H1 (cell line): Measurements from ENCODE around the gene ZNF367. TPM values are rescaled to one million over a fixed set of nuclear protein-coding genes. Genes with fewer than 3 reads are reported as not detected.

Source experiments
- CTCF ChIA-PET: fragments of 300-600 bp; sonication (Branson Sonifier 250); formaldehyde crosslinking; loops from one replicate; lab custom pipeline; 2021; ENCODE audit not compliant: partially characterized antibody; lab: Charles Lee
- POLR2A ChIA-PET: fragments of 300-600 bp; sonication (Branson Sonifier 250); formaldehyde crosslinking; loops from one replicate; lab custom pipeline; 2021; ENCODE audit warnings: inconsistent platforms; ENCODE audit not compliant: partially characterized antibody; lab: Charles Lee
- DNase-seq, 2 experiments: peaks; one replicate each; pipeline versions ENCODE4 v3.0.0 to v3.0.0-alpha.2; 2010 to 2022; ENCODE audit warnings: low spot score in 2 of 2, low read depth in 1 of 2, mixed read lengths in 1 of 2
- FAIRE-seq: peaks from 2 replicates; lab custom pipeline; 2011; peaks lifted over from hg19 to GRCh38; lab: Jason Lieb, UNC
- H2AFZ ChIP-seq: 2 replicates; pipeline ENCODE4 v1.8.1; 2012; ENCODE audit warnings: low read length, inconsistent platforms
- H2AK5ac ChIP-seq: 2 replicates; pipeline ENCODE4 v1.6.1; 2013; ENCODE audit warnings: low read depth, low read length
- H2BK120ac ChIP-seq: replicated peaks from 2 replicates; pipeline ENCODE3; 2013; ENCODE audit warnings: low read depth, low read length, inconsistent platforms
- H2BK12ac ChIP-seq: 2 replicates; pipeline ENCODE4 v1.6.1; 2013; ENCODE audit warnings: low read depth, low read length
- H2BK15ac ChIP-seq: 2 replicates; pipeline ENCODE4 v1.6.1; 2013; ENCODE audit warnings: low read length
- H2BK20ac ChIP-seq: 2 replicates; pipeline ENCODE4 v1.6.1; 2013; ENCODE audit warnings: low read length
- H2BK5ac ChIP-seq: 2 replicates; pipeline ENCODE4 v1.6.1; 2013; ENCODE audit warnings: low read depth, low read length
- H3K14ac ChIP-seq: 2 replicates; pipeline ENCODE4 v1.6.1; 2013; ENCODE audit warnings: inconsistent platforms; ENCODE audit not compliant: insufficient read length
- H3K18ac ChIP-seq: 2 replicates; pipeline ENCODE4 v1.6.1; 2013; ENCODE audit warnings: low read length; ENCODE audit errors: extremely low read depth
- H3K23ac ChIP-seq: 2 replicates; pipeline ENCODE4 v1.6.1; 2013; ENCODE audit warnings: inconsistent platforms; ENCODE audit not compliant: insufficient read length
- H3K23me2 ChIP-seq: 2 replicates; pipeline ENCODE4 v1.6.1; 2013; ENCODE audit warnings: low read depth, low read length
- H3K27ac ChIP-seq: 2 replicates; pipeline ENCODE4 v1.6.1; 2011; ENCODE audit warnings: low read depth, low read length, inconsistent platforms
- H3K27me3 ChIP-seq, 4 experiments: replicated peaks in 1 of 4; 1 replicate in 1 of 4; 2 replicates in 3 of 4; pipeline versions ENCODE4 v1.6.1 to v1.8.1; 2011 to 2013; ENCODE audit warnings: low read length in 3 of 4, mild to moderate bottlenecking in 3 of 4, inconsistent platforms in 2 of 4, mixed read lengths in 2 of 4, moderate library complexity in 1 of 4; ENCODE audit not compliant: control insufficient read depth in 3 of 4, insufficient read depth in 3 of 4; ENCODE audit errors: extremely low read depth in 1 of 4
- H3K36me3 ChIP-seq, 4 experiments: 2 replicates each; pipeline versions ENCODE4 v1.6.1 to v1.8.1; 2011 to 2013; ENCODE audit warnings: mild to moderate bottlenecking in 4 of 4, low read length in 3 of 4, moderate library complexity in 2 of 4, control low read depth in 1 of 4, inconsistent platforms in 1 of 4; ENCODE audit not compliant: insufficient read depth in 4 of 4, control insufficient read depth in 2 of 4
- H3K4ac ChIP-seq: replicated peaks from 2 replicates; pipeline ENCODE3; 2013; ENCODE audit warnings: low read length, low read depth, mixed read lengths, inconsistent platforms; ENCODE audit not compliant: insufficient read length
- H3K4me1 ChIP-seq, 4 experiments: replicated peaks in 1 of 4; 1 replicate in 1 of 4; 2 replicates in 3 of 4; pipeline versions ENCODE4 v1.6.1 to v1.8.1; 2011 to 2013; ENCODE audit warnings: low read length in 3 of 4, inconsistent platforms in 2 of 4, mixed read lengths in 1 of 4; ENCODE audit not compliant: insufficient read depth in 4 of 4, control insufficient read depth in 3 of 4
- H3K4me2 ChIP-seq, 2 experiments: 2 replicates each; pipeline versions ENCODE4 v1.6.1 to v1.8.1; 2011 to 2013; ENCODE audit warnings: low read depth in 2 of 2, low read length in 2 of 2, control low read depth in 1 of 2, inconsistent platforms in 1 of 2, mild to moderate bottlenecking in 1 of 2; ENCODE audit not compliant: insufficient read depth in 1 of 2
- H3K4me3 ChIP-seq, 4 experiments: fragments of 200-600, 300-600 bp in 1 of 4; sonication (generic), shearing (Covaris generic), sonication (Bioruptor Twin) in 1 of 4; 2 replicates each; pipeline versions ENCODE4 v1.5.1 to v1.8.1; 2011 to 2016; ENCODE audit warnings: low read length in 4 of 4, low read depth in 3 of 4, control low read depth in 2 of 4, inconsistent platforms in 2 of 4, mild to moderate bottlenecking in 2 of 4, mixed read lengths in 1 of 4, moderate library complexity in 1 of 4; ENCODE audit not compliant: insufficient read depth in 2 of 4; ENCODE audit errors: extremely low read depth in 1 of 4
- H3K56ac ChIP-seq: replicated peaks from 2 replicates; pipeline ENCODE3; 2013; ENCODE audit warnings: low read depth, mild to moderate bottlenecking, mixed read lengths, low read length, inconsistent platforms; ENCODE audit not compliant: insufficient read length
- H3K79me1 ChIP-seq: 2 replicates; pipeline ENCODE4 v1.6.1; 2013; ENCODE audit warnings: low read depth, low read length, control low read depth
- H3K79me2 ChIP-seq, 2 experiments: 2 replicates each; pipeline versions ENCODE4 v1.6.1 to v1.8.1; 2012 to 2013; ENCODE audit warnings: low read length in 2 of 2, mild to moderate bottlenecking in 2 of 2, inconsistent platforms in 1 of 2; ENCODE audit not compliant: insufficient read depth in 2 of 2, control insufficient read depth in 1 of 2
- H3K9ac ChIP-seq, 4 experiments: replicated peaks in 1 of 4; 1 replicate in 1 of 4; 2 replicates in 3 of 4; pipeline versions ENCODE4 v1.6.1 to v1.8.1; 2011 to 2013; ENCODE audit warnings: low read depth in 3 of 4, low read length in 3 of 4, control low read depth in 2 of 4, mild to moderate bottlenecking in 2 of 4, moderate library complexity in 2 of 4, inconsistent platforms in 1 of 4; ENCODE audit errors: extremely low read depth in 1 of 4
- H3K9me3 ChIP-seq, 2 experiments: 2 replicates each; pipeline versions ENCODE4 v1.6.1 to v1.8.1; 2012 to 2013; ENCODE audit warnings: mild to moderate bottlenecking in 2 of 2, moderate library complexity in 2 of 2, control low read depth in 1 of 2, inconsistent platforms in 1 of 2, low read depth in 1 of 2, low read length in 1 of 2, mixed read lengths in 1 of 2; ENCODE audit not compliant: insufficient read depth in 2 of 2
- H4K20me1 ChIP-seq, 2 experiments: replicated peaks in 1 of 2; 2 replicates each; pipeline versions ENCODE3 to v1.8.1; 2011 to 2013; ENCODE audit warnings: inconsistent platforms in 2 of 2, low read length in 2 of 2, mild to moderate bottlenecking in 1 of 2; ENCODE audit not compliant: insufficient read depth in 2 of 2, control insufficient read depth in 1 of 2
- H4K5ac ChIP-seq: 2 replicates; pipeline ENCODE4 v1.6.1; 2013; ENCODE audit warnings: low read length, low read depth, mixed read lengths, inconsistent platforms; ENCODE audit not compliant: insufficient read length
- H4K8ac ChIP-seq: 2 replicates; pipeline ENCODE4 v1.8.0; 2013; ENCODE audit warnings: mild to moderate bottlenecking, moderate library complexity, low read length, inconsistent platforms; ENCODE audit not compliant: insufficient read depth; ENCODE audit errors: extremely low read depth
- H4K91ac ChIP-seq: replicated peaks from 2 replicates; pipeline ENCODE3; 2013; ENCODE audit warnings: low read length, mixed read lengths, inconsistent platforms; ENCODE audit not compliant: insufficient read length
- CEBPB ChIP-seq: IDR thresholded peaks from 2 replicates; pipeline ENCODE4 v1.6.1; 2012; ENCODE audit warnings: low read depth, low read length
- SIRT6 ChIP-seq: IDR thresholded peaks from one replicate; pipeline ENCODE4 v1.7.1; 2012; ENCODE audit warnings: low read length, inconsistent platforms
- WGBS, 2 experiments: shearing (Covaris generic) in 1 of 2; methylation state at CpG; one replicate each; pipeline versions ENCODE4 v1.1.6 to v1.1.7; 2013 to 2015; ENCODE audit warnings: low lambda C conversion rate in 2 of 2, mixed read lengths in 2 of 2, inconsistent platforms in 1 of 2, low coverage in 1 of 2, missing lambda C conversion rate in 1 of 2; ENCODE audit not compliant: insufficient replicate concordance in 2 of 2, insufficient coverage in 1 of 2, insufficient read length in 1 of 2; ENCODE audit errors: extremely low coverage in 1 of 2, missing lambda C conversion rate in 1 of 2; 5-methylcytosine and 5-hydroxymethylcytosine counted together
- polyA plus RNA-seq, 7 experiments: library from polyadenylated mRNA; depleted of rRNA in 3 of 7; stranded (reverse) in 5 of 7; unstranded in 2 of 7; fragments of >200 nt in 5 of 7; fragments of 200-250 nt in 2 of 7; gene quantifications; 1 replicate in 5 of 7; 2 replicates in 1 of 7; 4 replicates in 1 of 7; pipeline versions ENCODE4 v1.2.1 to v1.2.3, GENCODE V29; 2011 to 2013; ENCODE audit warnings: missing spikeins in 2 of 7, mixed read lengths in 2 of 7
- total RNA-seq: library from RNA; stranded (reverse); fragmentation: NEBNext Ultra II Directional; extraction: Animal tissue kit (Norgen Biotek cat#: 25700); gene quantifications from 2 replicates; pipeline ENCODE4 v1.2.1, GENCODE V29; 2021
- TF ChIP-seq, protein P1 (sequence below): IDR thresholded peaks from 2 replicates; pipeline ENCODE4 v1.6.1; 2012; ENCODE audit warnings: inconsistent platforms
- TF ChIP-seq, protein P2 (sequence below), 3 experiments: IDR thresholded peaks; 1 replicate in 2 of 3; 2 replicates in 1 of 3; pipeline versions ENCODE4 v1.5.1 to v1.6.1; 2011; ENCODE audit warnings: low read length in 3 of 3, mild to moderate bottlenecking in 3 of 3, inconsistent platforms in 2 of 3, low read depth in 1 of 3, moderate library complexity in 1 of 3; ENCODE audit not compliant: insufficient read depth in 1 of 3; ENCODE audit errors: control extremely low read depth in 1 of 3

Gene ZNF367
- total and polyA plus RNA-seq, 2 of the 8 experiments (the other 6 are each of a cell fraction or from before 2014, with no cell fraction given), result 2.2 to 8.2 TPM

GRCh38 chr9:96348261-96348660 lies 69.9 kb downstream of the ZNF367 start:
- no peak overlapping the region for H3K4me2 ChIP-seq
- H3K79me2 ChIP-seq, result no peaks in the 10 kb centered on the region
- no peak overlapping the region for H2AFZ ChIP-seq
- DNase-seq, result no peak
- no peak overlapping the region for H3K9ac ChIP-seq
- peak overlapping the region; percentile 61 for H2BK120ac ChIP-seq
- WGBS, 2 experiments, result 97% methylated on average over 5 of the region's 5 CpGs; no CpG with 5 or more reads in 1 of the 2 experiments
- H2BK5ac ChIP-seq, result 0 out of 2 replicates have a peak overlapping the region, but pooled peaks have one; percentile 8
- TF ChIP-seq, protein P1, sequence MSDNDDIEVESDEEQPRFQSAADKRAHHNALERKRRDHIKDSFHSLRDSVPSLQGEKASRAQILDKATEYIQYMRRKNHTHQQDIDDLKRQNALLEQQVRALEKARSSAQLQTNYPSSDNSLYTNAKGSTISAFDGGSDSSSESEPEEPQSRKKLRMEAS, result 0 out of 2 replicates have a peak, but pooled peaks have one; percentile 16
- TF ChIP-seq SIRT6 (no peak), CEBPB (no peak)
- TF ChIP-seq, protein P2, sequence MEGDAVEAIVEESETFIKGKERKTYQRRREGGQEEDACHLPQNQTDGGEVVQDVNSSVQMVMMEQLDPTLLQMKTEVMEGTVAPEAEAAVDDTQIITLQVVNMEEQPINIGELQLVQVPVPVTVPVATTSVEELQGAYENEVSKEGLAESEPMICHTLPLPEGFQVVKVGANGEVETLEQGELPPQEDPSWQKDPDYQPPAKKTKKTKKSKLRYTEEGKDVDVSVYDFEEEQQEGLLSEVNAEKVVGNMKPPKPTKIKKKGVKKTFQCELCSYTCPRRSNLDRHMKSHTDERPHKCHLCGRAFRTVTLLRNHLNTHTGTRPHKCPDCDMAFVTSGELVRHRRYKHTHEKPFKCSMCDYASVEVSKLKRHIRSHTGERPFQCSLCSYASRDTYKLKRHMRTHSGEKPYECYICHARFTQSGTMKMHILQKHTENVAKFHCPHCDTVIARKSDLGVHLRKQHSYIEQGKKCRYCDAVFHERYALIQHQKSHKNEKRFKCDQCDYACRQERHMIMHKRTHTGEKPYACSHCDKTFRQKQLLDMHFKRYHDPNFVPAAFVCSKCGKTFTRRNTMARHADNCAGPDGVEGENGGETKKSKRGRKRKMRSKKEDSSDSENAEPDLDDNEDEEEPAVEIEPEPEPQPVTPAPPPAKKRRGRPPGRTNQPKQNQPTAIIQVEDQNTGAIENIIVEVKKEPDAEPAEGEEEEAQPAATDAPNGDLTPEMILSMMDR (IDR thresholded peaks at IDR 0.05; ENCODE audit: control extremely low read depth in 1 of 3, insufficient read depth in 1 of 3, low read depth in 1 of 3, low read length in 3 of 3), result peak in 2 of 3 experiments; percentile 9 to 18; a peak in 2 of 4 replicates
- H4K20me1 ChIP-seq, result no peaks in the 10 kb centered on the region
- H3K9me3 ChIP-seq, result peaks cover 0 to 4% of the 10 kb centered on the region in 2 experiments; a peak in 3 of 4 replicates
- CTCF ChIA-PET, result interaction anchor here (0.7 kb wide), 1 partner anchor 20 kb away, joined by 3 read pairs; no protein-coding TSS in a partner anchor
- H3K18ac ChIP-seq, result no peak overlapping the region
- H2AK5ac ChIP-seq, result no peak overlapping the region
- H3K4ac ChIP-seq, result no peak overlapping the region
- H3K4me1 ChIP-seq, result peaks cover 0 to 27% (median 15%) of the 10 kb centered on the region in 4 experiments; a peak in 6 of 7 replicates
- H3K56ac ChIP-seq, result no peak overlapping the region
- no peak overlapping the region for H3K23ac ChIP-seq
- POLR2A ChIA-PET, result no interaction called here
- H4K8ac ChIP-seq, result 0 out of 2 replicates have a peak overlapping the region, but pooled peaks have one; percentile 35
- FAIRE-seq, result no peak
- H3K27me3 ChIP-seq, result no peaks in the 10 kb centered on the region
- H3K23me2 ChIP-seq, result no peaks in the 10 kb centered on the region
- H4K91ac ChIP-seq, result peak overlapping the region; percentile 25
- H3K14ac ChIP-seq, result no peak overlapping the region
- H3K79me1 ChIP-seq, result no peaks in the 10 kb centered on the region
- H2BK12ac ChIP-seq, result peak overlapping the region; percentile 7; the same call in 1 of the 2 replicates
- no peak overlapping the region for H3K4me3 ChIP-seq
- H2BK15ac ChIP-seq, result no peak overlapping the region
- H2BK20ac ChIP-seq, result no peak overlapping the region
- no peaks in the 10 kb centered on the region; a peak in 1 of 8 replicates for H3K36me3 ChIP-seq
- no peak overlapping the region for H3K27ac ChIP-seq
- H4K5ac ChIP-seq, result peak overlapping the region; percentile 53
